Natural killer cell treated with Interleukin-12 subunit alpha and Interleukin-12 subunit beta and Interleukin-15 and Interleukin-18, amount 100 ng/mL, for 72 hours (primary cell): ENCODE results near the gene ERI2. TPM values are rescaled to one million over a fixed set of nuclear protein-coding genes. Genes with fewer than 3 reads are reported as not detected.

ENCODE experiments used
- ATAC-seq, 2 donors: fragments of 150-1000 bp; cut with Tn5 transposase in 1 of 2; sonication (Bioruptor Pico), chemical (Tn5 transposase) in 1 of 2; 2 replicates each; pipeline ENCODE4 v1.10.0; 2021
- DNase-seq: peaks from one replicate; pipeline ENCODE4 v3.0.0; 2022; ENCODE audit warnings: low spot score
- H3K27ac Mint-ChIP-seq, 2 donors: 1 replicate in 1 of 2; 2 replicates in 1 of 2; pipeline ENCODE4 v1.8.0; 2022; ENCODE audit warnings: mixed read lengths in 2 of 2, mild to moderate bottlenecking in 1 of 2, moderate library complexity in 1 of 2
- H3K27me3 Mint-ChIP-seq, 2 donors: 1 replicate in 1 of 2; 2 replicates in 1 of 2; pipeline ENCODE4 v1.8.0; 2022; ENCODE audit warnings: mixed read lengths in 2 of 2
- H3K36me3 Mint-ChIP-seq: one replicate; pipeline ENCODE4 v1.8.0; 2022; ENCODE audit warnings: mixed read lengths
- H3K4me1 Mint-ChIP-seq, 2 donors: 1 replicate in 1 of 2; 2 replicates in 1 of 2; pipeline ENCODE4 v1.8.0; 2022; ENCODE audit warnings: low read depth in 2 of 2, mixed read lengths in 2 of 2, mild to moderate bottlenecking in 1 of 2
- H3K4me3 Mint-ChIP-seq: one replicate; pipeline ENCODE4 v1.8.0; 2022; ENCODE audit warnings: mixed read lengths
- H3K9me3 Mint-ChIP-seq: 2 replicates; pipeline ENCODE4 v1.8.0; 2022; ENCODE audit warnings: mixed read lengths
- total RNA-seq, 2 donors: library from RNA; stranded (reverse); gene quantifications; one replicate each; pipeline ENCODE4 v1.2.3, GENCODE V29; 2022

ERI2 gene
- total RNA-seq, 2 donors from 2014 or later, result 14.7 to 22.8 TPM

GRCh38 chr16:20803561-20804214 is 2.6 kb downstream of the ERI2 start:
- Mint-ChIP-seq H3K27ac (no peak overlapping the region), H3K27me3 (no peaks in the 10 kb centered on the region), H3K4me3 (no peak overlapping the region), H3K4me1 (peaks cover 15 to 19% of the 10 kb centered on the region in 2 donors), H3K36me3 (no peaks in the 10 kb centered on the region), H3K9me3 (no peaks in the 10 kb centered on the region)
- no peak for DNase-seq
- no peak for ATAC-seq

GRCh38 chr16:20803192-20803560 is 3.1 kb downstream of the ERI2 start:
- H3K4me3 Mint-ChIP-seq, result no peak overlapping the region
- DNase-seq (no peak), ATAC-seq (no peak)
- no peaks in the 10 kb centered on the region for H3K27me3 Mint-ChIP-seq
- H3K36me3 Mint-ChIP-seq, result peaks cover under 1% of the 10 kb centered on the region
- no peak overlapping the region for H3K27ac Mint-ChIP-seq
- no peaks in the 10 kb centered on the region for H3K9me3 Mint-ChIP-seq
- peaks cover 13 to 17% of the 10 kb centered on the region in 2 donors for H3K4me1 Mint-ChIP-seq

- no peaks in the 10 kb centered on the region for H3K9me3 Mint-ChIP-seq
- peaks cover 5% of the 10 kb centered on the region for H3K36me3 Mint-ChIP-seq
- H3K4me3 Mint-ChIP-seq, result no peak overlapping the region
- H3K4me1 Mint-ChIP-seq, result peaks cover 4 to 6% of the 10 kb centered on the region in 2 donors
- DNase-seq, result no peak
- H3K27me3 Mint-ChIP-seq, result no peaks in the 10 kb centered on the region
- H3K27ac Mint-ChIP-seq, result peak overlapping the region in 1 of 2 donors; percentile 21
- no peak for ATAC-seq
These were observed 5.0 kb downstream of the ERI2 start for GRCh38 chr16:20801278-20801677.

GRCh38 chr16:20799599-20799998 is 6.7 kb downstream of the ERI2 start:
- Mint-ChIP-seq H3K4me3 (no peak overlapping the region), H3K4me1 (no peaks in the 10 kb centered on the region), H3K27ac (no peak overlapping the region), H3K36me3 (peaks cover 5% of the 10 kb centered on the region), H3K9me3 (no peaks in the 10 kb centered on the region), H3K27me3 (no peaks in the 10 kb centered on the region)
- DNase-seq (no peak), ATAC-seq (no peak)

- Mint-ChIP-seq H3K9me3 (no peaks in the 10 kb centered on the region), H3K36me3 (peaks cover 5% of the 10 kb centered on the region), H3K4me3 (no peak overlapping the region), H3K27ac (no peak overlapping the region), H3K27me3 (no peaks in the 10 kb centered on the region), H3K4me1 (no peaks in the 10 kb centered on the region)
- no peak for DNase-seq
- no peak for ATAC-seq
These were observed 7.9 kb downstream of the ERI2 start for GRCh38 chr16:20798364-20798763.

- Mint-ChIP-seq H3K27me3 (no peaks in the 10 kb centered on the region), H3K27ac (no peak overlapping the region), H3K4me3 (no peak overlapping the region), H3K9me3 (no peaks in the 10 kb centered on the region), H3K4me1 (no peaks in the 10 kb centered on the region), H3K36me3 (no peaks in the 10 kb centered on the region)
- ATAC-seq (no peak), DNase-seq (no peak)
These were observed 14.2 kb downstream of the ERI2 start for GRCh38 chr16:20791923-20792612.

GRCh38 chr16:20789130-20789529 is 17.1 kb downstream of the ERI2 start:
- Mint-ChIP-seq H3K36me3 (no peaks in the 10 kb centered on the region), H3K9me3 (no peaks in the 10 kb centered on the region), H3K27me3 (no peaks in the 10 kb centered on the region), H3K4me3 (no peak overlapping the region), H3K4me1 (no peaks in the 10 kb centered on the region), H3K27ac (no peak overlapping the region)
- DNase-seq (no peak), ATAC-seq (no peak)

- Mint-ChIP-seq H3K27ac (no peak overlapping the region), H3K9me3 (no peaks in the 10 kb centered on the region), H3K36me3 (no peaks in the 10 kb centered on the region), H3K27me3 (no peaks in the 10 kb centered on the region), H3K4me3 (no peak overlapping the region), H3K4me1 (no peaks in the 10 kb centered on the region)
- no peak for ATAC-seq
- DNase-seq, result no peak
These were observed 22.1 kb downstream of the ERI2 start for GRCh38 chr16:20784204-20784603.

- no peak overlapping the region for H3K4me3 Mint-ChIP-seq
- H3K9me3 Mint-ChIP-seq, result no peaks in the 10 kb centered on the region
- no peak overlapping the region for H3K27ac Mint-ChIP-seq
- no peaks in the 10 kb centered on the region for H3K4me1 Mint-ChIP-seq
- DNase-seq (no peak), ATAC-seq (no peak)
- H3K27me3 Mint-ChIP-seq, result no peaks in the 10 kb centered on the region
- no peaks in the 10 kb centered on the region for H3K36me3 Mint-ChIP-seq
These were observed 23.8 kb downstream of the ERI2 start for GRCh38 chr16:20782470-20782869.

- no peaks in the 10 kb centered on the region for H3K36me3 Mint-ChIP-seq
- H3K27me3 Mint-ChIP-seq, result no peaks in the 10 kb centered on the region
- H3K27ac Mint-ChIP-seq, result no peak overlapping the region
- no peak for ATAC-seq
- DNase-seq, result no peak
- no peaks in the 10 kb centered on the region for H3K9me3 Mint-ChIP-seq
- H3K4me1 Mint-ChIP-seq, result no peaks in the 10 kb centered on the region
- H3K4me3 Mint-ChIP-seq, result no peak overlapping the region
These were observed 24.6 kb downstream of the ERI2 start for GRCh38 chr16:20781697-20782096.

- Mint-ChIP-seq H3K4me3 (no peak overlapping the region), H3K4me1 (no peaks in the 10 kb centered on the region), H3K9me3 (no peaks in the 10 kb centered on the region), H3K27ac (no peak overlapping the region), H3K36me3 (no peaks in the 10 kb centered on the region), H3K27me3 (no peaks in the 10 kb centered on the region)
- ATAC-seq (peak; percentile 68), DNase-seq (peak; percentile 68)
These were observed 31.4 kb downstream of the ERI2 start for GRCh38 chr16:20774703-20775362.

GRCh38 chr16:20773679-20774078 is 32.6 kb downstream of the ERI2 start:
- Mint-ChIP-seq H3K4me3 (no peak overlapping the region), H3K27me3 (no peaks in the 10 kb centered on the region), H3K36me3 (no peaks in the 10 kb centered on the region), H3K9me3 (no peaks in the 10 kb centered on the region), H3K27ac (no peak overlapping the region), H3K4me1 (no peaks in the 10 kb centered on the region)
- no peak for ATAC-seq
- DNase-seq, result no peak

GRCh38 chr16:20768818-20769217 is 37.5 kb downstream of the ERI2 start:
- ATAC-seq, result no peak
- Mint-ChIP-seq H3K27me3 (no peaks in the 10 kb centered on the region), H3K4me3 (no peak overlapping the region)

GRCh38 chr16:20768121-20768520 is 38.2 kb downstream of the ERI2 start:
- ATAC-seq (no peak), DNase-seq (no peak)
- no peaks in the 10 kb centered on the region for H3K27me3 Mint-ChIP-seq
- no peak overlapping the region for H3K4me3 Mint-ChIP-seq
- peaks cover 3 to 7% of the 10 kb centered on the region in 2 donors for H3K4me1 Mint-ChIP-seq
- H3K36me3 Mint-ChIP-seq, result no peaks in the 10 kb centered on the region
- H3K9me3 Mint-ChIP-seq, result no peaks in the 10 kb centered on the region
- no peak overlapping the region for H3K27ac Mint-ChIP-seq

More at GRCh38 chr16:20768818-20769217, 37.5 kb downstream of the ERI2 start:
- no peak for DNase-seq
- peaks cover 0 to 3% of the 10 kb centered on the region in 2 donors for H3K4me1 Mint-ChIP-seq
- no peaks in the 10 kb centered on the region for H3K36me3 Mint-ChIP-seq
- H3K9me3 Mint-ChIP-seq, result no peaks in the 10 kb centered on the region
- no peak overlapping the region for H3K27ac Mint-ChIP-seq
